Hematopoietic multipotent progenitor cell treated with erythropoietin and hydrocortisone succinate and interleukin-3 and kit ligand, for 15 days (in vitro differentiated cells): ENCODE results near the gene ACE.

ENCODE experiments used
- DNase-seq: peaks from one replicate; pipeline ENCODE4 v3.0.0-alpha.2; 2015; ENCODE audit warnings: low spot score

ACE gene

DNA sequence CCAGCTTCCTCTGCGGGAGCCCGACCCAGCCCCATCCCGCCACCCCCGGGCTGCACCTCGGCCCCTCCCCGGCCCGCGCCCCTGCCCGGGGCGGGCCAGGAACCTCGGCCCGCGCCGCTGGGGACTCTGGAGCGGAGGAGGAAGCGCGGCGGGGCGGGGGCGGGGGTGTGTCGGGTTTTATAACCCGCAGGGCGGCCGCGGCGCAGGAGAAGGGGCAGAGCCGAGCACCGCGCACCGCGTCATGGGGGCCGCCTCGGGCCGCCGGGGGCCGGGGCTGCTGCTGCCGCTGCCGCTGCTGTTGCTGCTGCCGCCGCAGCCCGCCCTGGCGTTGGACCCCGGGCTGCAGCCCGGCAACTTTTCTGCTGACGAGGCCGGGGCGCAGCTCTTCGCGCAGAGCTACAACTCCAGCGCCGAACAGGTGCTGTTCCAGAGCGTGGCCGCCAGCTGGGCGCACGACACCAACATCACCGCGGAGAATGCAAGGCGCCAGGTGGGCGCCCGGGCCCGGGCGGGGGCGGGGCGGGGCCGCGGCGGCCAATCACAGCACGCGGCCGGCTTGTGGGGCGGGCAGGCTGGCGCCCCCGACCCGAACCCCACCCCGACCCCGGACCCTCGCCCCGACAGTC is at the start of gene ACE:
TSS of gene ACE (plus strand) at position 208 of the 626 bp plus-strand sequence. CDS start at position 242, 34 bp downstream.
- no peak for DNase-seq

DNA sequence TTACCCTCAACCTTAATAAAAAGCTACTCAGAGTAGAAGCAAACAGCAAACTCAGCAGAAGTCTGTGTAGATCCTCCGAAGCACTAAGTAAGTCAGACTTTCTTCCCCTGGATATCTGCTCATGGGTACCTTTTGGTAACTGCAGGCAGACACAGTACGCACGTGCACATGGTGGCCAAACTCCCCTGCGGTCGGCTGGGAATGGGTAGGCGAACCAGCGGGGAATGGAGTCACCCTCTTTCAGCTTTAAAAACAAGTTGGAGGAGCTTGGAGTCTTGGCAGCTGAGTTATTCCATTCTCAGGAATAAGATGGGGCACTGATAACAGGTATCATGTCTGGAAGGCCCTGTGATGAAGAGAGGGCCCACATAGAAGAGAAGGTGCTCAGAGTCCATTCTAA is 47.1 kb upstream of the ACE start:
- DNase-seq = no peak

DNA sequence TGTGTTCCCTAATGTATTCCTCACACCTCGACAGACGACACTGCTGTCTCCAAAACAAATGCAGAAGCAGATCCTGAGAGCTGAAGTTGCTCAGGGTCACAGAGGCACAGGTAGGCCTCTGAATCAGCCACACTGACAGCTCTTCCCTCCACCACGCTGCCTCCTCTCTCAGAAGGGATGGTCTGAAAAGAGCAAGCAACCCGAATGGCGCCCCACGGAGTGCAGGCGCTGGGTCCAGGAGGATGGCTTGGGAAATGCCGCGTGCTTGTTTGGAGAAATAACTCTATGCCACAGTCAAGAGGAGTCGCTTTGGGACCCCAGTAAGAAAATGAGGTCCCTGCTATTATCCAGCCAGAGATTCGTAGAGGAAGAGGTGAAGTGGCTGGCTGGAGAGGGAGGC is 46.6 kb upstream of the ACE start:
- no peak for DNase-seq

DNA sequence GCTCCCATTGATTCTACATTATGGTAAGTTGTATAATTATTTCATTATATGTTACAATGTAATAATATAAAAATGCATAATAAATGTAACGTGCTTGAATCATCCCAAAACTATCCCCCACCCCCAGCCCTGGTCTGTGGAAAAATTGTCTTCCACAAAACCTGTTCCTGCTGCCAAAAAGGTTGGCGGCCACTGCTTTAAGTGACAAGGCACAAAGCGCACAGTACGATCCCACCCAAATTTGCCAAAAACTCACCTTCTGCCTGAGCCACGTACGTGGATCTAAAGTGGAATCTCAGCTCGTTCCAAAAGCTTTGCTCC is 45.3 kb upstream of the ACE start:
- no peak for DNase-seq

DNA sequence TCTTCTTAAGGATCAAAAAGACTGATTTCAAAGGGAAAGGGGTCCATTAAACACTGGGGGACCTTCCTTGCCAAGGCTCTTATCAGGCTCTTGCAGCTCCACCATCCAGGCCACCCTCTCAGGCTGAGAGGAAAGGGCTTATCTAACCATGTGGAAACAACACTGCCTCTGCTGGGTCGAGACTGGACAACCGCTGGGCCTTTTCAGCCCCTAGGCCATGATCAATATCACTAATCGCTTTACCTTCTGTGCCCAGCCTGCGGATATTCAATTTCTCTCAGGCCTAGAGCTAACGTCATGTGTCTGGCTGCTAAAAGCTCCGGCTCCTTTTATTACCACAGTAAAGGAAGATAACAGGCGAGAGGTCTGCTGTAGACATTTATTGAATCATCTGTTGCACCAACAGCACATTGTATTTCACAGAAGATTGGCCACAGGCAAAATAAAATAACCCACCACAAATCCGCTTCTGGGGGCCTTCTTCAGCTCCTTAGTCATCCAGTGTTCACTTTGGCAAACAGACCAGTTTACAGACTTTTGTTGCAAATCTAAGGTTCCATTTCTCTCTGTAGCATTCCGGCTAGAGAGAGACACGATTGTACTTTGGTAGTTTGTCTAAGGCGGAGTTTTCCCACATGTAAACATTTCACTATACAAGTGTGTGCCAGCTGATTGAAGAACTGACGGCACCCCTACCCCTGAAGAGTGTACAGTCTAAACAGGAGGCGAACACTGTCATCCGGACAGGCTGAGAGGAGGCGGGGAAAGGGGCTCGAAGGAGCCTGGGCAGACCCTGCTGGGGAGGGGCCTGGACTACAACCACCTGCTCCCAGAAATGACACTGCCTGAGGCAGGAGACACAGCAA is 44.7 kb upstream of the ACE start:
- peak; percentile 59 for DNase-seq

DNA sequence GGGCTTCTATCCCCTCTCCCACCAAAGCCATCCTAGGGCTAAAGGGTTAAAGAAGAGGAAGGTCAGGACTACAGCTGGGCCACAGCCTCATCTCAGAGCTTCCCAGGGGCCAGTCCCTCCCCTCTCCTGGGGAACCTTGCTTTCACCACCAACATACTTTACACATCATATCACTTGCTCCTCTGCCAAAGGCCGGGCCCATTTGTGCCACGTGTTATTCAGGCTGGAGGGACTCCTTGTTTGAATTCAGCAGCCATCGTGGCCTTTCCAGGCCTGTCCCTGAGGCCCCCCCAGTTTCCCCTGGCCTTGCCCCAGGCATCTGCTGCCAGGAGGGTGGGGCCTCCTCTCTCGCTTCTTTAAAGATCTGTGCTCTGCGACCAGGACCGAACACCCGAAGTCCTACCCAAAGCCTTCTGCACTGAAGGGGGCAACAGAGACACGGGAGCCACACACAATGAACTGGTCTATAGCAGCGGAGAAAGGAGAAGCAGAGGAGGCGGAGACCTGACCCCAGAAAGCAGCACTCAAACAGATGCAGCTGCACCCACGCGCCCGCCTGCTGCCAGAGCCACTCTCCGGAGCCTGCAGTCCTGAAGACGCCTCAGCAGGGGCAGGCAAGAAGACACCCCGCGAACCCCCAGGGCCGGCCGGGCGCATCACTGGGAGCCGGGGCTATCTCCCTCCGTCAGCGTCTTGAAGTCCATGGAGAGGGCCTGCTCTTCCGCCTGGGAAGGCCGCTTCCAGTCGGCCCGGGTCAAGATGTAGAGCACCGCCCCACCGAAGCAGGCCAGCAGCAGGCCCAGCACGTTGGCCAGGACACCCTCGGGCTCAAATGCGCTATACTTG is 42.9 kb upstream of the ACE start:
- peak; percentile 29 for DNase-seq

DNA sequence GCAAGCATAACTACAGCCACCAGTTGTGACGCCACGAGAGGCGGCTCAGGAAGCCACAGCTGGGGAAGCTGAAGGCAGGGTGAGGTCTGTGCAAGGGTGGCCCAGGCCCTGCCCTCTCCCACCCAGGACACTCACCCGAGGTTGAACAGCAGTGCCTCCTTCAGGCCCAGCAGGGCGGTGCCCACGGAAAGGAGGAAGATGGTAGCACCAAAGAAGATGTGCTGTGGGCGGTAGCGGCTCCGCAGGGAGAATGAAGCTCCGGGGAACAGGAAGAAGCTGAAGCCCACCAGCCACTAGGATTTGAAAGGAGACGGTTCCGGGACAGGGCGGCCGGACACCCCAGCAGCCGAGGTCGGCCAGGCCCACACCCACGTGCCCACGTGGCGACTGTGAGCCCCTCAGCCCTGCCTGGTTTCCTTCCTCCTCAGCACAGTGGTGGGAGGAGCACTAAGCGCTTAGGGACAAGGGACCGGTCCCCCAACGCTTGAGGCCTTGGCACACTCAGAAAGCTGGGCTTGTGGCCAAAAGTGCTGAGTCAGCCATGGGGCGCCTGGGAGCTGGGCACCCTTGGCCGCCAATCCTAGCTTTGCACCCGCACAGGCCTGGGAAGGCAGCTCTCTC is 41.8 kb upstream of the ACE start:
- DNase-seq = peak; percentile 84

DNA sequence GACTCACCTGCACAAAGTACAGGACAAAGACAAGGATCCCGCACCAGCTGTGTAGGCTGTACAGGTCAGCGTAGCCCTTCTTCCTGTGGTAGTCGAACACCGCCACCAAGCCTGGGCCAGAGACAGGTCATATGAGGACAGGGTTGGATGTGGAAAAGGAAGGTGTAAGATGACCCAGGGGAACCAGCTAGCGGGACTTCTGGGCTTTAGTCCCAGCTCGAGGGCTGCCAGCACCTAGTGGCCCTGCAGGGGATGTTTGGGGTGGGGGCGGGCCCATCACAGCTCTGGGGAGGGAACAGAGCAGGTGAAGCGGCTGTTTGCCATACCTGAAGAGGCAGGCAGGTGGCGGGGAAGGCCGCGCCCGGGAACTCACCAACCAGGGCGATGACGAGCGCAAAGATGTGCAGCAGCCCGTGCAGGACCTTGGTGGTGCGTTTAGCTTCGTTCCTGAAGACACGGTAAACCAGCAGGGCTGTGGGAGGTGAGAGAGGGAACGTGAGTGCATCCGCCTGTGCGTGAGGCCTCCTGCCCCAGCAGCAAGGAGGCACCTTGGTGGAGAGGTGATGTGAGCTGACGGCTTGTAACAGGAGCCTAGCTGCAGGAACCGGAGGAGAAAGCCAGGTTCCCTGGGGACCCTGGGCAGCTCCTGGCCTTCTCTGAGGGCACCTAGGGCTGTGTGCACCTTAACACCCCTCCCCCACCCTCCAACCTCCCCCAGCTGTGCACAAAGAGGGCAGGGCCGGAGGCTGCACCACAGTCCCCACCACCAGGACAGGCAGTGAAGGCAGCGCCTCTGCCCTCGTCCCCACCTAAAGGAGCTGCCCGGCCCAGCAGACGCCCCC is 41.0 kb upstream of the ACE start:
- DNase-seq = no peak

DNA sequence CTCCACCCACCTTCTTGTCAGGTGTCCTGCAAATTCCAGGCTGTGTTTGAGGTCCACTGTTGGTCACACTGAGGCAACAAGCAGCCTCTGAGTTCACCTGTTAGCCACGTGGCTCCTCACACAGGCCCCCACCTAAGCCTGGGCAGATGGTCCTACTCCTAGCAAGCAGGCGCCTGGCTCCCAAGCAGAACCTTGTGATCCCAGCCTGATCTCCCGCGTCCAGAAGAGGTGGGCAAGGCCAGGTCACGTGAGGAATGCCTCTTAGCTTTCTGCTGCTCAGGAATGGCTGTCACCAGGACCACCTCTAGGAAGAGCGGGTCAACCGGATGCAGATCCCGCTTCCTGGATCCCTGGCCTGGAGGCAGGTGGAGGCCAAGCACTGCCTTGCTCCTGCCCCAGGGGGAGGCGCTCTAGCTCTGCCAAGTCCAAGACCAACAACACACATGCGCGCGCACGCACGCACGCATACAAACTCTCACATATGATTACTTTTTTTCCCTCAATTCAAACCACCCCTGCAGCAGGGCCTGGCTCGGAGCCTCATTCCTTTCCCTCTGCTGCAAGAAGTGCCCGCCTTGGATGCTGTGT is 40.2 kb upstream of the ACE start:
- DNase-seq = no peak

DNA sequence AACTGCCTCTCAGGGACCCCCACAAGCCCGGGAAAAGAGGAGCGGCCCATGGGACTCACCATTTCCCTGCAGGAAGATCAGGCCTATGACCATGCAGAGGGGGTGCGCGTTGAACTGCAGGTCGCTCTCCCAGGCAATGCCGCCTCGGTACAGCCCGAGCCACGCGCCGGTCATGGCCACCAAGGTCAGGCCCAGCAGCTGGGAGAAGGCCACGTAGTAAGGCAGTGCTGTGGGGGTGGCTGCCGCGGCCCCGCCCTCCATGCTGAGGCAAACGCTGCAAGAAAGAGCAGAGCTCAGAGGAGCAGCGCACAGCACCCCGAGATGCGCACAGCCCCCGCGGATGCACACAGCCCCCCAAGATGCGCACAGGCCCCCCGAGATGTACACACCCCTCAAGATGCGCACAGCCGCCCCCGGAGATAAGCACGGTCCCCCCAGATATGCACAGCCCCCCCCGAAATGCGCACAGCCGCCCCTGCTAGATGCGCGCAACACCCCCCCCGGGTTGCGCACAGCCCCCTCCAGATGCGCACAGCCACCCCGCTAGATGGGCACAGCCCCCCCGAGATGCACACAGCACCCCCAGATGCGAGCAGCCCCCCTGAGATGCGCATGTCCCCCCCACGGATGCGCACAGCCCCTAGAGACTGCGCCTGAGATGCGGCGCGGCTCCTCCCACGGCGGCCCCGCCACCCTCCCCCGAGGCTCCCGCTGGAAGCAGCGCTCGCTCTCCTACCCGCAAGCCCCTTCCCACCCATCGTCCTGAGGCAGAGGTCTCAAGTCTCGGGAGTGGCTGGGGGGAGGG is 39.4 kb upstream of the ACE start:
- no peak for DNase-seq

DNA sequence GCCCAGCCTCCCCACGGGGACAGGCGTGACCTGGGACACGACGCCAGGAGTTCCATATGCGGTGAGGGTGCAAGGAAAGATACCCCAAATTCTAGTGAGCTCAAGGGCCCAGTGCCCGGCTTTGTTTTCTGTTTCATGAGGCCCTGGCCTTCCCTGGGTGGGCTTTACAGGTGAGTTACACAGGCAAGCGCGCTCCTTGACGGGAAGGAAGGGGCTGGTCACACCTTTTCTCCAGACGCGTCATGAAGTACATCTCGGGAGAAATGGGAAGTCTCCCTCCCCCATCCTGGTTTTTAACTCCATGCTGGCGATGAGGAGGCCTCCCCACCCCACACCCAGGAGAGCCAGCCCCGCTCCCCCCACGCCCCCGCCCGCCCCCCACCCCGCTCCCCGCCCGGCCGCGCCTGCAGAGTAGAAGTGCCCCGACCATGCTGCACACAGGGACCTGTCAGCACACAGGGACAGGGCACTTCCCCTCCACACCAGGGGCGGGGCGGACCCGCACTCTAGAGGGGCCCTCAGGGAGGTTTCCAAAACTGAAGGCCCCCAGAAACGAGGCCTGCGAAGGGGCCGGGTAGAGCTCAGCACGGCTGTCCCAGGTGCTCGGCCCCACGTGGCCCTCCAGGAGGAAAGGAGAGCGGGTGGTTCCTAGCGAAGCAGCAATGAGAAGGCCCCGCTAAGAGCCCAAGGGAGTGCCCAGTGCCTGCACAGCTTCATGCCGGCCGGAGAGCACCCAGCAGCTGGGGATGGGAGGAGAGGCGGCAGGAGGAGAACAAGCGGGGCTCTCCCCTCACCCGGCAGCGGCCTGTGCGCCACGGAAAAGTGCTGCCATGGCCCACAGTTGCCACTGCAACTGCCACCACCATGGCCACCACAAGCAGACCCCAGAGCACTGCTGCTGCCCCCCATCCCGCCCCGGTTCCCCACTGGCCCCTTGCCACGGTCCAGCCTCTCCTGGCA is 38.5 kb upstream of the ACE start:
- DNase-seq = no peak

DNA sequence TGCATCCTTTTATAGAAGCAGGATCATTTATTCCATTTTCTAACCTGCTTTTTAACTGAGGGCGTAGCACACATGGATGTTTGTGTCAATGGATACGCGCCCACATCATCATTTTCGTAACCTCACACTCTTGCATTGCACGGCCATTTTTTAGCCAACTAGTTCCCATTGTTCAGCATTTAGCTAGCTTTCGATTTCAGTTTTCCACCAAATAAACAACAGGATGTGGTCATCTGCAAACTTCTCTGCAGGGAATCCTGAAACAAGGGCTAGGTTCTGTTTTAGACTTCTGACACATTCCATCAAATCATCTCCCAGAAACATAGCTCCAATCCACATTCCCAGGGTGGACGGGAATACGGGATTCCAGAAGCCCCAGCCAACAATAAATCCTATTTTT is 37.2 kb upstream of the ACE start:
- DNase-seq = no peak

DNA sequence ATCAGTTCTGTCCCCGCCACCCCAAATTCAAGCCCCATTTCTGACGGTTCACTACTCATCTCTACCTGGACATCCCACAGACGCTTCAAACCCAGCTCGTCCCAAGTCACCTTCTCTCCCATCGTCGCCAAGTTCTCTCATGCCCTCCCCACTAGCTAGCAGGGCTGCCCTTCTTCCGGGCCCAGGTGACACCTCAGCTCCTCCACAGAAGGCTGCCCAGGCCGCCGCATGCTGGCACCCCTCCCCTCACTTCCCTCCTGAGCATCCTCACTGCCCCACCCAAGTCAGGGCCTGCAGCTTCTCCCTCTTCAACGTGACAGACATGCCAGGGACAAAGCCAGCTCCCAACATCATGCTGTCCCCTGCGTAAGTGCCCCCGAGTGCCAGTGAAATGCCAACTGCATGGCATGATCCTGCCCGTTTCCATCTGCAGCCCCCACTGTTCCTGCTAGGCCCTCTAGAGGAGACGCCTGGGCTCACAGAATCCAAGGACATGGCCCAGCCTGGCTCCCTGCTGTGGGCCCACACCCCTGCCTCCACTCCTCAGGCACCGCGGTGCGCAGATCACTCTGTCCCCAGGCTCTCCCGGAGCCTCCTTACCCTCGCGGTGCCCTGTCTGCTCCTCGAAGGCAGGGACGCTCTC is 36.6 kb upstream of the ACE start:
- no peak for DNase-seq

DNA sequence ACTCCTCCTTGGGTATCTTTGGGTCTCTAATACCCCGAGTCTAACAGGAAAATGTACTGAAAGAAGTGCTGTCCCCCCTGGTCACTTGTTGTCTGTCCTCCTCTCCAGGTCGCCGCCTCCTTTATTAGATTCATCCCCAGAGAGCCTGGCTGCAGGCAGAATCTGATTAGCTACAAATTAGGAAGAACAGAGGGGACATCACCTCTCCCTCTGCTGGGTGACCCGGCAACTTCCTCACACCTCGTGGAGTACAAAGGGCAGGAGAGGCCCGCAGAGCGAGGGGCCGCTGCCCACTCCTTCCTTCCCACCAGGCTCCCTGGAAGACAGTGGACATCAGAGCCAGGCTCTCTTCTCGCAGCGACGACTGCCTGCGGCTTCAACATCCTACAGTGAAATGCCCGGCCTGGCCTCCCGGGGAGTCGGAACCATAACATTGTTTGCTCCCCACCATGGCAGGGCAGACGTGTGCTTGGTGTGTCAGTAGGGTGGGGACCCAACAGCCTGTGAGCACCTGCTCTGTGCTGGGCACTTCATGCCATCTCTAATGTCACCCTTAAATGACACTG is 36.0 kb upstream of the ACE start:
- no peak for DNase-seq

DNA sequence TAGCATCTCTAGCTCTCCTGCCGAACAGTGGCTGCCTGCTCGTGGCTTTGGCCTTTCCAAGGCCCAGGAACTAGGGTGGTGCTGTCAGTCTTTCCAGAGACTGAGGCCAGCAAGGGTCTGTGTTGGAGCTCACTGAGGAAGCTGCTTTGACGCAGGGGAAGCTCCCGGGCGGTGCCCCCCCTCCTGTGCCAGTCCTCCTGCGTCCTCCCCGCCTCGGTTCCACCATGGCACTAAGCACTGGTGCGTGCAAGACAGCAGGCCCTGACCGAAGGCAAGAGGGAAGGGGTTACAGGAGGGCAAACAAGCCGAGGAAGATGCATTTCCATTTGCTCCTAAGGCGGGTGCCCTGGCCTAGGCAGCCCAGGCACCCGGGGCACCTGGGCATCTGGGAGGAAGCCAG is 35.2 kb upstream of the ACE start:
- no peak for DNase-seq

DNA sequence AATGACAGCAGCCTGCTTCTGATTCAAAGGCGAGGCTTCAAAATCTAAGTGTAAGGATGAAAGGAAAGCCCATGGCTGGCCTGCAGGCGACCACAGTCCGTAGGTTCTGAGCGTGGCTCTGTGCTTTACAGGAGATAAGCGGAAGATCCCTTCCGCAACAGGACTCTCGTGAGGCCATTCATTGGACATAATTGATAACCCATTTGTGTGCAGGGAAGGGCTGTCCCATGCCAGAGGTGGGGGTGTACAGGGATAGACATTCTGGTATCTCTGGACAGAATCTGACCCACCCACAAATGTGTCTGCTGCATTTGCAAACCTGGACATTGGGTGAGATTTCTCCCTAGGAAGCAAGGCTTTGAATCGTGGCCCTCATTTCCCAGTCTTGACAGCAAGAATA is 34.8 kb upstream of the ACE start:
- DNase-seq = no peak

DNA sequence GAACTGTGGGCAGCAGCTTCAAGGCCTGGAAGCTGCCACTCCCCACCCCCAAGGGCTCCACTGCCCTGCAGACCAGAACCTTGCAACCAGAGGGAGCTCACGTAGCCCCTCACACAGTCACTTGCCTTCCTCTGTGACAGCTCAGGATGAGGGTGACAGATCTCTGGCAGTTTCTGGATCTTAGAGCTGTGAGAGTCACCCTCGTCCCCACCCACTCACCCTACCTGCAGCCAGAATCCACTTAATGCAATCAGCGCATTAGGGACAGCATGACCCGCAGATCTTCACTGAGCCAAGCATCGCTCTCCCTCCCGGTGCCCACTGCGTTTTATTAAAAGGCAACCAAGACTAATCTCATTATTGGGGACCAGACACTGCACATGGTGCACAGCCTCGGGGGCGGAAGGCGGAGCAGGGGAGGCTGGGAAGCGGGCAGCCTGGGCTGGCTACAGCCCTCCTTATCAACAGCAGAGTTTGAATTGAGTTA is 34.3 kb upstream of the ACE start:
- DNase-seq = no peak

DNA sequence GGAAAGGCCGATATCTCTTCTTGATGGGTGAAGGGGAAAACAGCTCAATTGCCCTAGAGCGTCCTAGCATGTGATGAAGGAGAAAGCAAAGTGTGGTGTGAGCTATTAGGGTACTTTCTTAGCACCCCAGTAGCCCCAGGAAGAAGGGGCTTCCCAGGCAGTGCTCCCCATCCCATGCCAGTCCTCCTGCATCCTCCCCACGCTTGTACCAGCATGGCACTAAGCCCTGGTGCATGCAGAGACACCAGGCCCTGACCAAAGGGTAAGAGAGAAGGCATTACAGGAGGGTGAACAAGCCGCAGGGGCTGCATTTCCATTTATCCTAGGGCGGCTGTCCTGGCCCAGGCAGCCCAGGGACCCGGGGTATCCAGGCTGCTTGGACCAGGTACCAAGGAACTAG is 33.8 kb upstream of the ACE start:
- DNase-seq = no peak
